ENCODE measurements around the gene RNF182.
A peak's percentile ranks its signal among the peaks of the same experiment; 100 is the strongest.
"Not testable (repeated sequence)": the region's sequence is repeated elsewhere in the genome, so short reads cannot be mapped to it uniquely, and the experiment has no call there.

Gene RNF182

GRCh38 chr6:13924949-13925881, at the start of gene RNF182:
Gene RNF182 (plus strand): TSS chr6:13924952. CDS start chr6:13977120, 52,168 bp downstream.
- DNase-seq (ENCODE audit: insufficient read length, low spot score), result peak; percentile 68
- FAIRE-seq, result no peak

- FAIRE-seq, result no peak
- no peak for DNase-seq (ENCODE audit: insufficient read length, low spot score)
Observed at GRCh38 chr6:13877051-13877450, 47.7 kb upstream of the RNF182 start.

- DNase-seq (ENCODE audit: insufficient read length, low spot score); FAIRE-seq: not testable (repeated sequence)
Observed at GRCh38 chr6:13880061-13880663, 44.6 kb upstream of the RNF182 start.

DNA sequence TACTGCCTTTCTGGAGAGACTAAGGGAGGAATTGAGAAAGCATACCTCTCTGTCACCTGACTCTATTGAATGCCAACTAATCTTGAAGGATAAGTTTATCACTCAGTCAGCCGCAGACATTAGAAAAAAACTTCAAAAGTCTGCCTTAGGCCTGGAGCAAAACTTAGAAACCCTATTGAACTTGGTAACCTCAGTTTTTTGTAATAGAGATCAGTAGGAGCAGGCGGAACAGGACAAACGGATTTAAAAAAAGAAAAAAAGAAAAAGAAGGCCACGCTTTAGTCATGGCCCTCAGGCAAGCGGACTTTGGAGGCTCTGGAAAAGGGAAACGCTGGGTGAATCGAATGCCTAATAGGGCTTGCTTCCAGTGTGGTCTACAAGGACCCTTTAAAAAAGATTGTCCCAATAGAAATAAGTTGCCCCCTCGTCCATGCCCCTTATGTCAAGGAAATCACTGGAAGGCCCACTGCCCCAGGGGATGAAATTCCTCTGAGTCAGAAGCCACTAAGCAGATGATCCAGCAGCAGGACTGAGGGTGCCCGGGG, 43.1 kb upstream of the RNF182 start:
- DNase-seq (ENCODE audit: insufficient read length, low spot score), result no peak
- FAIRE-seq, result no peak

- FAIRE-seq, result no peak
- DNase-seq (ENCODE audit: insufficient read length, low spot score), result no peak
Observed at GRCh38 chr6:13883966-13884365, 40.8 kb upstream of the RNF182 start.

GRCh38 chr6:13884397-13884796, 40.4 kb upstream of the RNF182 start:
- FAIRE-seq (no peak), DNase-seq (ENCODE audit: insufficient read length, low spot score) (no peak)

GRCh38 chr6:13885601-13886000, 39.2 kb upstream of the RNF182 start:
- FAIRE-seq, result no peak
- no peak for DNase-seq (ENCODE audit: insufficient read length, low spot score)

DNA sequence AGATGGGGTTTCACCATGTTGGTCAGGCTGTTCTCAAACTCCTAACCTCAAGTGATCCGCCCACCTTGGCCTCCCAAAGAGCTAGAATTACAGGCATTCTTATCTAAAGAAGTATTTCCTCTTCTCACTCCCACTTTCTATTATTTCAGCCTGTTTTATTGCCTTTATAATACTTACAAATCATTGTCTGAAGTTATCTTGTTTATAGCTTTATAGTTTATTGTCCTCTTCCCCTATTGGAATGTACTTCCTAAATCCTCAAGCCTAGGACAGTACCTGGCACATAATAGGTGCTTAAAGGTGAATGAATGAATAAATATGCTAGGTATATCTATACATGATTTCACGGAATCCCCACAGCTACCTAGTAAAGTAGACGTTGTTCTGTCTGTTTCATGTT, 37.8 kb upstream of the RNF182 start:
- DNase-seq (ENCODE audit: insufficient read length, low spot score) (no peak), FAIRE-seq (no peak)

DNA sequence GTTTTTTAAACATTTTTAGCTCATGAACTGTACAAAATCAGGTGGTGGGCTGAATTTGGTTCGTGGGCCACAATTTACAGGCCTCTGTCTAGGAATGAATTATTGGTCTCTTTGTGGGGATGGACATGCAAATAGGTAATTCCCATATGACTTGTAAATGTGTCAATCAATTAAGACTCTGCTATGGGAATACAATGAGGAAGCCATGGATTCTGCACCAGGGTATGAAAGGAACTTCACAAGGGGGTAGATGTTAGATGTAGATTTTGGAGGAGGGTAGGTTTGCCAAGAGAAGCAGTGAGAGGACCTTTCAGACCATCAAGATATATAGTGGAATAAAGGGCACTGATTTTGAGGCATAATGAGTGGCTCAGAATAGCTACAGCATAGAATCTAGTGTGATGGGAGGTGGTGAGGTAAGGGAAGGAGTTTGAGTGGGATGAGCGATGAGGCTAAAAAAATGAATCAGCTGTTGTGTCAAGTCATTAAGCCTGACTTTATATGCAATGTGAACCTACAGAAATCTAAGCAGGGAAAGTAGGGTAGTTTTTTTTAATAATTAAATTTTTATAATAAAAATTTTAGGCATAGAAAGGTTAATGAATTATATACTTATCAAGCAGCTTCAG, 32.6 kb upstream of the RNF182 start:
- DNase-seq (ENCODE audit: insufficient read length, low spot score), result no peak
- no peak for FAIRE-seq

- FAIRE-seq, result no peak
- no peak for DNase-seq (ENCODE audit: insufficient read length, low spot score)
Observed at GRCh38 chr6:13902922-13903321, 21.8 kb upstream of the RNF182 start.

DNA sequence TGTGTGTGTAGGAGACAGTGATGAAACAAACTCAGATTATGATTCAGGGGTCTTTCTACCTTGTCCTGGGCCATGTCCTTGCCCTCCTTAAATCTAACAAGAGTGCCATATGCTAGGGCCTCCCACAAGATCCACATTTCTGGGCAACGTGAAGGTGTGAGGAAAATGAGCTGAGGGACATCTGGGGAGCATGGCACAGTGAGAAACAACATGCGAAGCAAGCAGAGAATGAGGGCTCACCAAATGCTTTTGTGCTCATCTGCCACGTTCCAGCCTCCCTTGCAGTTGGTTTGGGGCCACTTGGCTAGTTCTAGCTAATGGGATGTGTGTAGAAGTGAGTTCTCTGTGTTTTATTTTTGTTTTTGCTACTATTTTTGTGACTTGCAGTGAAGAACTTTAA, 21.4 kb upstream of the RNF182 start:
- FAIRE-seq (no peak), DNase-seq (ENCODE audit: insufficient read length, low spot score) (no peak)

GRCh38 chr6:13907001-13907350, 17.8 kb upstream of the RNF182 start:
- no peak for DNase-seq (ENCODE audit: insufficient read length, low spot score)
- FAIRE-seq, result no peak

GRCh38 chr6:13907614-13908215, 17.0 kb upstream of the RNF182 start:
- DNase-seq (ENCODE audit: insufficient read length, low spot score), result no peak
- FAIRE-seq, result no peak

DNA sequence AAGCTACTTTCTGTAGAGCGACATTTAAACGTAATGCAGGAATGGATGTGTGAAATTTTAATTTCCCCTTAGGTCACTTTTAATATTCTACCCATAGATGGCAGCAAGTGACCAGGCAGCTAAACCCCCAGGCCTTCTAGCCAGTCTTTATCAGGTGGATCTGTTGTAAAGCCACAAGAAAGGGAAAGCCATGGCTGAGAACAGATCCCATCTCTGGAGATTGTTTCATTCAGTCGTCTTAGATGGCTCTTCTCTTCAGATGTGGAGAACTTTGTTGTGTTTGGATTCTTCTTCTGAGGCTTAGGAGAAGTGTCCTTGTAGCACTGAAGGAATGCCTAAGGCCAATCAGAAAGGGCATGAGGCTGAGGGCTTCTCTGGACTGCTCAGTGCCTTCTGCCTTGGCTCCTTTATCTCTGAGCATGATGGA, 15.8 kb upstream of the RNF182 start:
- DNase-seq (ENCODE audit: insufficient read length, low spot score), result peak; percentile 36
- peak; percentile 92 for FAIRE-seq

GRCh38 chr6:13910443-13910842, 14.3 kb upstream of the RNF182 start:
- FAIRE-seq (no peak), DNase-seq (ENCODE audit: insufficient read length, low spot score) (no peak)

GRCh38 chr6:13911337-13911736, 13.4 kb upstream of the RNF182 start:
- DNase-seq (ENCODE audit: insufficient read length, low spot score) (no peak), FAIRE-seq (no peak)

- no peak for FAIRE-seq
- DNase-seq (ENCODE audit: insufficient read length, low spot score), result no peak
Observed at GRCh38 chr6:13913226-13914001, 11.3 kb upstream of the RNF182 start.

GRCh38 chr6:13914351-13914750, 10.4 kb upstream of the RNF182 start:
- no peak for DNase-seq (ENCODE audit: insufficient read length, low spot score)

DNA sequence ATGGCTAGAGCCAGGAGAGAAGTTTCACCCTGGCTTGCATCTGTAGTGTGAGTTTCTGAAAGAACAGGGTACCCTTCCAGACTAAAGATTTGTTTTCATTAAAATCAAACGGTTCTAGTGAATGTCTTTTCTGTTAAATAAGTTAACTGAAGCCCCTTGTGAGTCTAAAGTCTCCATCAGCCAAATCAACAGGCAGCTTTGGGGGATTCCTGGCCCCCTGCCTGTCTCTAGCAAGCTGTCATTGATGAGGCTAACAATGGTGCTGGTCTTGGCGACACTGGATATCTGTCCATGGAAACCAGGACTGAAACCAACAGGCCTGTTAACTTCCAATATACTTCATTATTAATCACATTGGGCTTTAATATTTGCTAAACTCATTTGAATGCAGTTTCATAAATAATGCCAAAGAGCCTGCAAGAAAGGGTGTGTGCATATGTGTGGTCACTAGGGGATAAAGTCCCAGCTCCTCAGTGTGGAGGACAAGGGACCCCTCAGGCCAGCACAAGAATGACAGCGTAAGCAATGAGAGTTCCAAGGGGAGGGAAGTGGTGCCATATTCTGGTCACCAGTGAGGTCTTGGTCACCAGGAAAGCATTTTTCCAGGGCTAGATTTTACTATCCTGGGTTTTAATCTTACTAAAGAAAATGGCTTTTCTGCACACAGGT, 9.1 kb upstream of the RNF182 start:
- FAIRE-seq (no peak), DNase-seq (ENCODE audit: insufficient read length, low spot score) (no peak)

More at GRCh38 chr6:13914351-13914750, 10.4 kb upstream of the RNF182 start:
- no peak for FAIRE-seq
